GM18861 (cell line): ENCODE results near the gene TNFRSF19.

Source experiments
- ATAC-seq: cut with Tn5 transposase; IDR thresholded peaks from one replicate; pipeline ENCODE4 v1.9.1; 2021; ENCODE audit not compliant: unreplicated experiment

Gene TNFRSF19

DNA sequence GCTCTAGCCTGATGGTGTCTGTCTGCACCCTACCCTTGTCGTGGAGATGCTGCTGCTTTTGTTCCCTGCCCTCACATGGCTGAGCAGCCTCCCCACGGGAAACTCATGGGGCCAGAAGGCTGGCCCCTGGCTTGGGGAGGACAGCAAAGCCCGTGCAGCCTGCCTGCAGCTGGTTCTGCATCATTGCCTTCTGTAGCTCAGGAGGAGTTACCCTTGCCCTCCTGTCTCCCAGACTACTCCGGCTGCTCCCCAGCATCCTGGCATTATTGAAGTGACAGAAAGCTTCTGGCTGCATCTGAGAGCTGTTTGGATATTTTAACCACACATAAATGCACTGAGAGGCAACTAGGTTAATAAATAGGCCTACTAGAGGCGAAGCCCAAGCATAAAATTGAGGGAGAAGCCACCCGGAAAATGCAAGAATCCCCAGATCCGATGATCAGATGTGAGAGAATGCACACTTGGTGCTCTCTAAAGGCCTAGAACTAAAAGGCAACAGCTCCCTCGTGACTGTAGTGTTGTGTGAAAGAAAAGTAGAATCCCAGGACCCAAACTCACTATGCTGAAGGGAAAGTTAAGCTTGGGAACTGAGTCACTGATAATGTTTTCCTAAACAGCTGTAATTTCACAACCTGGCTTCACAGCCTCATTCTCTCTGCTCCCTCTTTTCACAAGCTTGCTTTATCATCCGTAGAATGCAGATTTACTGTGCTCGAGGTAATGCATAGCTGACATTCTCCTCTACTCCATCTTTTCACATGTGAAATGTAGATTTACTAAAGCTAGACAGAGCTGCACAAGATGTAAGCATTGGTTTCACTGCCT, 110.8 kb downstream of the TNFRSF19 start:
- ATAC-seq, result no peak

- ATAC-seq, result no peak
Observed at GRCh38 chr13:23683084-23683483, 112.9 kb downstream of the TNFRSF19 start.

GRCh38 chr13:23684647-23685046, 114.4 kb downstream of the TNFRSF19 start:
- no peak for ATAC-seq

- no peak for ATAC-seq
Observed at GRCh38 chr13:23685416-23685815, 115.2 kb downstream of the TNFRSF19 start.

GRCh38 chr13:23686948-23687347, 116.7 kb downstream of the TNFRSF19 start:
- ATAC-seq, result no peak

GRCh38 chr13:23687614-23688013, 117.4 kb downstream of the TNFRSF19 start:
- no peak for ATAC-seq

DNA sequence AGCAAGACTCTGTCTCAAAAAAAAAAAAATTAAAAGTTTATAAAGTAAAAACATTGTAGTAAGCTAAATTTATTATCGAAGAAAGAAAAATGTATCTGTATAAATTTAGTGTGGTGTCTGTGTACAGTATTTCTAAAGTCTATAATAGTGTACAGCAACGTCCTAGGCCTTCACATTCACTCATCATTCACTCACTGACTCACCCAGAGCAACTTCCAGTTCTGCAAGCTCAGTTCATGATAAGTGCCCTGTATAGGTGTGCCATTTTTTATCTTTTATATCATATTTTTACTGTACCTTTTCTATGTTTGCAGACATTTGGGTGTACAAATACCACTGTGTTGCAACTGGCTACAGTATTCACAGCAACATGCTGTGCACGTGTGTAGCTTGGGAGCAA, 118.1 kb downstream of the TNFRSF19 start:
- ATAC-seq, result no peak

GRCh38 chr13:23690668-23691067, 120.5 kb downstream of the TNFRSF19 start:
- no peak for ATAC-seq

DNA sequence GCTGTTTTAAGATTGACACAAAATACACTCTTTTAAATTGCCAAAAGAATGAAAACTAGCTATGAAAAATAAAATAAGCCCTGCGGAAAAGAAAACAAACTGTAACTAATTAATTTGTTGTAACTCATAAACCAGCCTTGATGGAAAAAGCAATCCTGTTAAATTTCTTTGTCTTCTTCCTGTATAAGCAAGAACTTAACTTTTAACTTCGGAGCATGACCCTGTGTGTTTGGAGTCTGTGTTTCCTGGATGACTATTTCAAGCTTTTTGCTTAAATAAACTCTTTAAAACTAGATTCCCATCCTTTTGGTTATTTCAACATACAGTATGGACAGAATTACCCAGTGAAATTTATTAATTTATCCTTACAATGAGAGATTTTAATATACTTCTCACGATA, 122.6 kb downstream of the TNFRSF19 start:
- ATAC-seq, result no peak

GRCh38 chr13:23695196-23695595, 125.0 kb downstream of the TNFRSF19 start:
- no peak for ATAC-seq

- peak; percentile 95 for ATAC-seq
Observed at GRCh38 chr13:23695711-23696464, 125.7 kb downstream of the TNFRSF19 start.

DNA sequence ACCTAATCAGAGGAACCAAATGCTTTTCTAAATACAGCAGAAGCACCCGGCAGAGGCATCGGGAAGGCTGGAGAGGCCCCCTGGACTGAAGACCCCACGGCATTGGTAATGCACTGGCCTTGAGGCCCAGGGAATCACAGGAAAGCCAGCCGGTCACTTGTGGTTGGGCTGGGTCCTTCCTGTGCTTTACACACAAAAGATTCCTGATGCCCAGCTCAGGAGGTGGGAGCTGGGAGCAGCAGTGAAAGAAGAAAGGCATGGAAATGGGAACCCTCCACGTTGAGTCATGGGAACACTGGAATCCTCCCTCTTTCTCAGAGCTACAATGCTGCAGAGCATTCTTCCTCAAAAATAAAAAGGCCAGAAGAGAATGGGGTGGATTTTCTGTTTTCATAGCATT, 126.4 kb downstream of the TNFRSF19 start:
- no peak for ATAC-seq

- no peak for ATAC-seq
Observed at GRCh38 chr13:23697772-23698313, 127.6 kb downstream of the TNFRSF19 start.

GRCh38 chr13:23699271-23699670, 129.1 kb downstream of the TNFRSF19 start:
- no peak for ATAC-seq

GRCh38 chr13:23701186-23701585, 131.0 kb downstream of the TNFRSF19 start:
- no peak for ATAC-seq

DNA sequence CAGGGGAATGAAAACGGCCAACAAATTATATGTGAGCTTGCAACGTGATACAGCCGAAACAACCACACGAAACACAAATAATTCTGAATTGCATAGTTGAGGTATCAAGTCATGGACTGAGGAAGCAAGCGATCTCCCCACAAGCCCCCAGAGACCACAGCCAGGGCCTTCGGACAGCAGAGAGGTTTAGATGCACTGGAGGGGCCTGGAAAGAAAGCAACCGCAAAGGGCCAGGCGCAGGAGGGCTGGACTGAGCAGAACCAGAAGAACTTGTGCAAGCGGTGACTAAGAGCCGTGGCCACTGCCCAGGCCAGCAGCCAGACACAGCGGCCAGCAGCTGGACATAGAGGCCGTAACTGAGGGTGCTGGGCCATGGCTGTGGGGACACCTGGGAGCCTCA, 131.4 kb downstream of the TNFRSF19 start:
- no peak for ATAC-seq

DNA sequence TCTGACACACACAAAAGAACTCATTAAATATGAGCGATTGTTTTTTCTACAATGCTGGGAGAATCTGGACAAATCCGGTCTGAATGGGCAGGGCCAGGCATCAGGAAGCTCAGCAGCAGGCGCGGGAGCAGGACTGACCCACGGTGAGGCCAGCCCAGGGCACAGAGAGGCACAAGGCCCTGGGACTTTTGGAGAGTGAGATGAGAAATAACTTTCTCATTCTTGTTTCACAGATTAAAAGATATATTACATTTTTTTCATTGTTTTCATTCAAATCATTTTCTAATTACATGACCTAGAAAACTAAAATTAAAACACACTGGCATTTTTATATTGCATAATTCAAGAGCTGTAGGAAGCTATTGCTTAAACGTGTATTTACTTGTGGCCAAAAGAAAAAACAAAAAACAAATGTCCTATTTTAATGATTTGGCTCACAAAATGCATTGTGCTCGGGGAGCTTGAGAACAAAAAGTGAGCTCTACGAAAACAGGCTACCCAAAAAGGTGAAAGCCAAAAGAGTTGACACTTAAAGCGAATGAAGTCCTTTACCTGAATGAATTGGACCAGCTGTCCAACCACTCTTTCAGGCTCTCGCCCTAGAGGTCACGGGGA, 133.1 kb downstream of the TNFRSF19 start:
- no peak for ATAC-seq

DNA sequence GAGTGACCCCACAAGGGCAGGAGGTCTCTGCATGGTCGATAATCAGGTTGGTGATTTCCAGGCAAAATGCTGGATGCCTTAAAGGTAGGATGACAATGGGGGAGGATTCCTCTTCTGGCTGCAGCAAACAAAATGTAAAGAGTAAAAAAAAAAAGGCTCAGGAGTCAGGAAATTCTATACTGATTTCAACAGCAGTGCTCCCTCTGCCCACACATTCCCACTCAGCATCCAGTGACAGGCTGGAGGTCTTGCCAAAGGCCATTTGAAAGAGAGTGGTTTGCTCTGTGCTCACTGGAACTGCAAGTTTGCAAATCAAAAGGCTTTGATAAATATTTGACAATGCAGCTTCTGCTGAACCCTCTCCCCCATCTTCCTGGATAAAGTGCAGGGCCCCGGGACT, 135.4 kb downstream of the TNFRSF19 start:
- no peak for ATAC-seq

DNA sequence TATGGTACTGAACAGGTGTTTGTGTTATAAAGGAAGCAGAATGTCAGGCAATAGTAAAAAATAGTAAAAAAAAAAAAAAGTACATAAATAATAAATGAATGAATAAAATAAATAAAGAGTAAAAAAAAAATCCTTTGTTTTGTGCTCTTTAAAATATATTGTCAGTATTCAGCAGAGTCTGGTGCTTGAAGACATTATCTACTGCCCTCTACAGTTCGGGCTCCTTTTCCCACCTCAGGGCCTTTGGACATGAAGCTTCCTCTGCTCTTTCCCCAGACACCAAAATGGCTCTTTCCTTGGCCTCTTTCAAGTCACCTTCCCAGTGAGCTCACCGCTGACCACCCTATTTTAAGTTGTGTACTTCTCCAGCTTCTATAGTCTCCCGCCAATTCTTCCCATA, 137.5 kb downstream of the TNFRSF19 start:
- ATAC-seq, result no peak

DNA sequence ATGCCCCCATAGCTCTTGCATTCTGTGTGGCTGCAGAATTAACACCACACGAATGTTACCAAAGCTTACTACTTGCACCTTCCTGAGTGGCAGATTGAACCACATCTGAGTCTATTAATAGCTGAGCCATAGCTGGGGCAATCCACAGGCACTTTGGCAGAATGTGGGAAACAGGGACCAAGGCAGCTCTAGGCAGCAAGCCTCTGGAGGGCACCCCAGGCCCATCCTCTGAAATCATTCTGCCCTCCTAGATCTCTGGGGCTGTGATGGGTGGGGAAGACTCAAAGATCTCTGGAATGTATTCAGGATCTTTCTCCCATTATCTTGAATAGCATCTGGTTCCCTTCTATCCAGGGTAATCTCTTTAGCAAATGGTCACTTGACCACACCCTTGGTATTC, 139.3 kb downstream of the TNFRSF19 start:
- ATAC-seq, result no peak

DNA sequence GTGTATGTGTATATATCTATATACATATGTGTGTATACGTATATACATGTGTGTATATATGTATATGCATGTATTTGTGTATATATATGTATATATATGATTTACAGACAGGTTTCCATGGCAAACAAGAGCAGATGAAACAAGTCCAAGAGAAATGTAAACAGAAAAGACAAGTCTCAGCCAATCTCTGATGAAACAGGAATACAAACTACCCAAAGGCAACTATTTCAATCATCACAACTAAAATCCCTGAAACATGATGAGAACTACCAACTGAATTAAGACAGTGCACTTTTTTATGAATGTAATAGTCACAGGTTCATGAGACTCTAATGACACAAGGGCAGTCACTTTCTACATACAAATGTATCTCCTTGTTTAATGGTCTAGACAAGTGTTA, 140.2 kb downstream of the TNFRSF19 start:
- no peak for ATAC-seq

DNA sequence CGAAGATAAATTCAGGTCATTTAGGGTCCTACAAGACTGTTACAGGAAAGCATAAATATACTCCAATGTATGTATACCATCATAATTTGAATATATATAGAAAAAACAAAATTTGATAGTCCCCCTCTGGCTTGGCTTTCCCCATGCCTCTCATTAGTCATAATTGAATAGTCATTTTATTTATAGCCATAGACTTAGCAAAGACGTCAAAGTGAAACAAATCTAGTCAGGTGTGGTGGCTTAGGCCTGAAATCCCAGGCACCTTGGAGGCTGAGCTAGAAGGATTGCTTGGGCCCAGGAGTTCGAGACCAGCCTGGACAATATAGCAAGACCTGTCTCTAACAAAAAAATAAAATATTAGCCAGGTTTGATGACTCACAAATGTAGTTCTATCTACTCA, 141.1 kb downstream of the TNFRSF19 start:
- ATAC-seq, result no peak
